GM21447 (cell line): ENCODE measurements around the gene FAM168A.

Source experiments
- ATAC-seq: cut with Tn5 transposase; IDR thresholded peaks from one replicate; pipeline ENCODE4 v1.9.1; 2021; ENCODE audit not compliant: unreplicated experiment

The FAM168A gene

GRCh38 chr11:73350908-73351636 lies 246.8 kb downstream of the FAM168A start:
- no peak for ATAC-seq
